ENCODE results near the gene CPN2. TPM values are rescaled to one million over a fixed set of nuclear protein-coding genes. Genes with fewer than 3 reads are reported as not detected.

CPN2 gene
- total RNA-seq, 4 donors from 2014 or later, result 0.15 TPM; not detected in 3

- no peak for DNase-seq
- H3K4me3 ChIP-seq, result no peak overlapping the region
- no peak for TF ChIP-seq CTCF (IDR thresholded peaks at IDR 0.05)
- TF ChIP-seq POLR2A (IDR thresholded peaks at IDR 0.05), result no peak
- H3K27me3 ChIP-seq, result no peaks in the 10 kb centered on the region
- H3K36me3 ChIP-seq, result no peaks in the 10 kb centered on the region
- intact Hi-C loops (cut with DNase I; ENCODE audit: low total_unique reads), result no loop called here
- H3K4me1 ChIP-seq, result no peaks in the 10 kb centered on the region
- no peaks in the 10 kb centered on the region for H3K9me3 ChIP-seq
- H3K27ac ChIP-seq, result no peak overlapping the region
Measured at GRCh38 chr3:194373028-194373427, 21.9 kb upstream of the CPN2 start.

GRCh38 chr3:194370753-194371152 lies 19.6 kb upstream of the CPN2 start:
- no peaks in the 10 kb centered on the region for H3K36me3 ChIP-seq
- no peak for DNase-seq
- H3K27me3 ChIP-seq, result no peaks in the 10 kb centered on the region
- TF ChIP-seq POLR2A (IDR thresholded peaks at IDR 0.05), result no peak
- no peak for TF ChIP-seq CTCF (IDR thresholded peaks at IDR 0.05)
- no peaks in the 10 kb centered on the region for H3K4me1 ChIP-seq
- no peak overlapping the region for H3K27ac ChIP-seq
- intact Hi-C loops (cut with DNase I; ENCODE audit: low total_unique reads), result no loop called here
- H3K9me3 ChIP-seq, result no peaks in the 10 kb centered on the region
- no peak overlapping the region for H3K4me3 ChIP-seq

- Histone ChIP-seq H3K4me1 (peaks cover 0 to 3% of the 10 kb centered on the region in 2 donors), H3K36me3 (no peaks in the 10 kb centered on the region), H3K4me3 (no peak within 1 kb of the TSS), H3K27ac (no peak within 1 kb of the TSS), H3K9me3 (no peaks in the 10 kb centered on the region), H3K27me3 (no peaks in the 10 kb centered on the region)
- intact Hi-C loops (cut with DNase I; ENCODE audit: low total_unique reads), result no loop called here
- TF ChIP-seq POLR2A (IDR thresholded peaks at IDR 0.05) (no peak), CTCF (IDR thresholded peaks at IDR 0.05) (no peak)
- no peak for DNase-seq
Measured at GRCh38 chr3:194369522-194370279, 18.6 kb upstream of the CPN2 start, which contains the start of gene LRRC15. Gene LRRC15, minus strand, starts transcription at chr3:194369743. Its CDS starts 8,700 bp downstream, at chr3:194361043.

GRCh38 chr3:194368918-194369317 lies 17.8 kb upstream of the CPN2 start:
- DNase-seq, result no peak
- Histone ChIP-seq H3K9me3 (no peaks in the 10 kb centered on the region), H3K4me1 (peaks cover 0 to 7% of the 10 kb centered on the region in 2 donors), H3K36me3 (no peaks in the 10 kb centered on the region), H3K27ac (no peak overlapping the region), H3K27me3 (no peaks in the 10 kb centered on the region), H3K4me3 (no peak overlapping the region)
- intact Hi-C loops (cut with DNase I; ENCODE audit: low total_unique reads), result no loop called here
- TF ChIP-seq CTCF (IDR thresholded peaks at IDR 0.05) (no peak), POLR2A (IDR thresholded peaks at IDR 0.05) (no peak)

- Histone ChIP-seq H3K36me3 (no peaks in the 10 kb centered on the region), H3K9me3 (no peaks in the 10 kb centered on the region), H3K27me3 (no peaks in the 10 kb centered on the region), H3K27ac (no peak overlapping the region), H3K4me1 (peaks cover 0 to 7% of the 10 kb centered on the region in 2 donors), H3K4me3 (no peak overlapping the region)
- no peak for TF ChIP-seq CTCF (IDR thresholded peaks at IDR 0.05)
- TF ChIP-seq POLR2A (IDR thresholded peaks at IDR 0.05), result no peak
- no peak for DNase-seq
- intact Hi-C loops (cut with DNase I; ENCODE audit: low total_unique reads), result no loop called here
Measured at GRCh38 chr3:194367992-194368841, 17.1 kb upstream of the CPN2 start.

Measured in uterus (tissue), 4 donors.